ENCODE measurements around the gene PITPNC1.

Gene PITPNC1

DNA sequence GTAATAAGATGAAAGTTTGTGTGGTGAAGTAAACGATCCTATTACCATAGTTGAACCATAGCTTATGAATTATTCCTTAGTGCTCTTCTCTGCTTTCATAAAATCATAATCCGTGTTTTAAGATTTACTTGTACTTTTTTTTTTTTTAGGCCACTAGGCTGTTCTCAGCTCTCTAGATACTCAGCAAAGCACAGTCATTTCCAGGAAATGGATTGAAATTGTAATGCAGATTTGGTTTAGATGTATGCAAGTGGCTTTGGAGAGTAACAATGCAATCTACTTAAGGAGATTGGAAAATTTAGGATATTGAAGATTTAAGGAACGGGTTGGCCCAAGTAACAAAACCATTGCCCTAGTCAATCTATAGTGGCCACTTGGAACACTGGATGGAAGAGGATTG, 125.1 kb downstream of the PITPNC1 start:
- Histone ChIP-seq H3K23ac (ENCODE audit: low read depth, low read length, poor library complexity) (no peak overlapping the region), H3K4me2 (ENCODE audit: insufficient read depth, low read length, poor library complexity, severe bottlenecking) (no peak overlapping the region), H3K4ac (ENCODE audit: low read length) (no peak overlapping the region), H3K9ac (ENCODE audit: low read depth, low read length, poor library complexity) (no peak overlapping the region), H2BK120ac (ENCODE audit: low read depth, low read length) (no peak overlapping the region), H2AFZ (ENCODE audit: low read length) (no peak overlapping the region), H2BK12ac (ENCODE audit: low read length) (no peak overlapping the region), H4K91ac (ENCODE audit: low read depth, low read length, poor library complexity) (no peak overlapping the region), H3K18ac (ENCODE audit: low read length) (no peak overlapping the region), H3K9me3 (replicated peaks in 1 of 2; ENCODE audit: control insufficient read depth in 2 of 2, insufficient read depth in 1 of 2, low read depth in 1 of 2, low read length in 2 of 2) (no peaks in the 10 kb centered on the region), H4K8ac (ENCODE audit: low read depth, low read length) (no peak overlapping the region), H3K27me3 (ENCODE audit: control insufficient read depth in 3 of 3, insufficient read depth in 3 of 3, low read depth in 1 of 3, low read length in 3 of 3) (no peaks in the 10 kb centered on the region), H2BK5ac (ENCODE audit: low read length) (no peak overlapping the region), H3K4me1 (ENCODE audit: control insufficient read depth in 2 of 2, insufficient read depth in 1 of 2, low read depth in 1 of 2, low read length in 2 of 2) (peaks cover 0 to 2% of the 10 kb centered on the region in 2 donors), H3K14ac (ENCODE audit: low read length) (no peak overlapping the region), H3K27ac (replicated peaks; ENCODE audit: low read length) (no peak overlapping the region), H3K36me3 (replicated peaks in 1 of 2; ENCODE audit: control insufficient read depth in 2 of 2, insufficient read depth in 2 of 2, low read length in 2 of 2) (no peaks in the 10 kb centered on the region), H3K4me3 (ENCODE audit: low read length in 2 of 2) (no peak overlapping the region), H2AK5ac (ENCODE audit: low read depth, low read length) (no peak overlapping the region), H3K79me1 (ENCODE audit: low read depth, low read length) (no peaks in the 10 kb centered on the region), H2BK15ac (ENCODE audit: low read length) (no peak overlapping the region)
- WGBS, 2 donors (ENCODE audit: extremely low coverage in 2 of 2, insufficient read length in 2 of 2, insufficient replicate concordance in 1 of 2), result no CpG with 5 or more reads among the region's 3 CpGs
- no peak for DNase-seq (ENCODE audit: low spot score)

DNA sequence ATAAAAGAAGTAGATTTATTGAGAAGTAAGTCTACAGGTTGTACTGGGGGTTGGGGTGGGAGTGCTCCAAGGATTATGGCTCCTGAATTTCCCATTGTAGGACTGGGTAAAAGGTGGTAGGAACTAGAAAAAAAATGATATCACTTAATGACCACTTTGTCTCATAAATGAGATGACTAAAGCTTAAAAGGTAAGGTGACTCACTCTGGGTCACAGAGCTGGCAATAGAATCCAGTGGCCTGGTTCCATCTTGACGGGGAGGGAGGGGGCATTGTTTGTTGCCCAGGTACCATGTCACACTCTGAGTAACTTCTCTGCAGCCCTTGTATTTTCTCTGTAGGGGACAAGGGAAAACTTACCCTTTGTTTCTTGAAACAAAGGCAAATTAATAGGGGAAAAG, 126.1 kb downstream of the PITPNC1 start:
- Histone ChIP-seq H3K14ac (ENCODE audit: low read length) (no peak overlapping the region), H2BK120ac (ENCODE audit: low read depth, low read length) (no peak overlapping the region), H2BK15ac (ENCODE audit: low read length) (no peak overlapping the region), H3K23ac (ENCODE audit: low read depth, low read length, poor library complexity) (no peak overlapping the region), H3K4me2 (ENCODE audit: insufficient read depth, low read length, poor library complexity, severe bottlenecking) (no peak overlapping the region), H3K18ac (ENCODE audit: low read length) (no peak overlapping the region), H3K27me3 (ENCODE audit: control insufficient read depth in 3 of 3, insufficient read depth in 3 of 3, low read depth in 1 of 3, low read length in 3 of 3) (no peaks in the 10 kb centered on the region), H3K79me1 (ENCODE audit: low read depth, low read length) (no peaks in the 10 kb centered on the region), H3K36me3 (replicated peaks in 1 of 2; ENCODE audit: control insufficient read depth in 2 of 2, insufficient read depth in 2 of 2, low read length in 2 of 2) (no peaks in the 10 kb centered on the region), H4K8ac (ENCODE audit: low read depth, low read length) (no peak overlapping the region), H4K91ac (ENCODE audit: low read depth, low read length, poor library complexity) (no peak overlapping the region), H3K9ac (ENCODE audit: low read depth, low read length, poor library complexity) (no peak overlapping the region), H3K4me1 (ENCODE audit: control insufficient read depth in 2 of 2, insufficient read depth in 1 of 2, low read depth in 1 of 2, low read length in 2 of 2) (peaks cover 0 to 2% of the 10 kb centered on the region in 2 donors), H3K4me3 (ENCODE audit: low read length in 2 of 2) (no peak overlapping the region), H3K4ac (ENCODE audit: low read length) (no peak overlapping the region), H3K27ac (replicated peaks; ENCODE audit: low read length) (no peak overlapping the region), H2BK12ac (ENCODE audit: low read length) (no peak overlapping the region), H2AFZ (ENCODE audit: low read length) (no peak overlapping the region), H2BK5ac (ENCODE audit: low read length) (no peak overlapping the region), H2AK5ac (ENCODE audit: low read depth, low read length) (no peak overlapping the region), H3K9me3 (replicated peaks in 1 of 2; ENCODE audit: control insufficient read depth in 2 of 2, insufficient read depth in 1 of 2, low read depth in 1 of 2, low read length in 2 of 2) (peaks cover 0 to 5% of the 10 kb centered on the region in 2 donors)
- WGBS, 2 donors (ENCODE audit: extremely low coverage in 2 of 2, insufficient read length in 2 of 2, insufficient replicate concordance in 1 of 2), result no CpG with 5 or more reads among the region's 1 CpG
- DNase-seq (ENCODE audit: low spot score), result no peak

- no CpG with 5 or more reads among the region's 2 CpGs for WGBS, 2 donors (ENCODE audit: extremely low coverage in 2 of 2, insufficient read length in 2 of 2, insufficient replicate concordance in 1 of 2)
- Histone ChIP-seq H2BK5ac (ENCODE audit: low read length) (no peak overlapping the region), H3K9me3 (replicated peaks in 1 of 2; ENCODE audit: control insufficient read depth in 2 of 2, insufficient read depth in 1 of 2, low read depth in 1 of 2, low read length in 2 of 2) (peaks cover 0 to 5% of the 10 kb centered on the region in 2 donors)
Observed at GRCh38 chr17:67503739-67504138, 126.7 kb downstream of the PITPNC1 start.

GRCh38 chr17:67504182-67504581, 127.1 kb downstream of the PITPNC1 start:
- Histone ChIP-seq H2AK5ac (ENCODE audit: low read depth, low read length) (no peak overlapping the region), H3K9me3 (replicated peaks in 1 of 2; ENCODE audit: control insufficient read depth in 2 of 2, insufficient read depth in 1 of 2, low read depth in 1 of 2, low read length in 2 of 2) (peaks cover 0 to 5% of the 10 kb centered on the region in 2 donors), H3K36me3 (replicated peaks in 1 of 2; ENCODE audit: control insufficient read depth in 2 of 2, insufficient read depth in 2 of 2, low read length in 2 of 2) (no peaks in the 10 kb centered on the region), H3K27me3 (ENCODE audit: control insufficient read depth in 3 of 3, insufficient read depth in 3 of 3, low read depth in 1 of 3, low read length in 3 of 3) (no peaks in the 10 kb centered on the region), H3K4ac (ENCODE audit: low read length) (no peak overlapping the region), H3K4me2 (ENCODE audit: insufficient read depth, low read length, poor library complexity, severe bottlenecking) (no peak overlapping the region), H3K9ac (ENCODE audit: low read depth, low read length, poor library complexity) (no peak overlapping the region), H2BK5ac (ENCODE audit: low read length) (no peak overlapping the region), H2BK15ac (ENCODE audit: low read length) (no peak overlapping the region), H3K79me1 (ENCODE audit: low read depth, low read length) (no peaks in the 10 kb centered on the region), H2BK12ac (ENCODE audit: low read length) (no peak overlapping the region), H3K27ac (replicated peaks; ENCODE audit: low read length) (no peak overlapping the region), H2AFZ (ENCODE audit: low read length) (no peak overlapping the region), H3K14ac (ENCODE audit: low read length) (no peak overlapping the region), H3K23ac (ENCODE audit: low read depth, low read length, poor library complexity) (no peak overlapping the region), H4K91ac (ENCODE audit: low read depth, low read length, poor library complexity) (no peak overlapping the region), H3K4me3 (ENCODE audit: low read length in 2 of 2) (no peak overlapping the region), H4K8ac (ENCODE audit: low read depth, low read length) (no peak overlapping the region), H3K18ac (ENCODE audit: low read length) (no peak overlapping the region), H3K4me1 (ENCODE audit: control insufficient read depth in 2 of 2, insufficient read depth in 1 of 2, low read depth in 1 of 2, low read length in 2 of 2) (peaks cover 0 to 2% of the 10 kb centered on the region in 2 donors), H2BK120ac (ENCODE audit: low read depth, low read length) (no peak overlapping the region)
- WGBS, 2 donors (ENCODE audit: extremely low coverage in 2 of 2, insufficient read length in 2 of 2, insufficient replicate concordance in 1 of 2), result no CpG with 5 or more reads among the region's 2 CpGs
- no peak for DNase-seq (ENCODE audit: low spot score)

More at GRCh38 chr17:67503739-67504138, 126.7 kb downstream of the PITPNC1 start:
- H3K4me1 ChIP-seq (ENCODE audit: control insufficient read depth in 2 of 2, insufficient read depth in 1 of 2, low read depth in 1 of 2, low read length in 2 of 2), result peaks cover 0 to 2% of the 10 kb centered on the region in 2 donors
- H3K27ac ChIP-seq (replicated peaks; ENCODE audit: low read length), result no peak overlapping the region
- no peak overlapping the region for H3K18ac ChIP-seq (ENCODE audit: low read length)
- H3K4me2 ChIP-seq (ENCODE audit: insufficient read depth, low read length, poor library complexity, severe bottlenecking), result no peak overlapping the region
- no peak overlapping the region for H2BK12ac ChIP-seq (ENCODE audit: low read length)
- H2BK15ac ChIP-seq (ENCODE audit: low read length), result no peak overlapping the region
- no peak overlapping the region for H3K4ac ChIP-seq (ENCODE audit: low read length)
- H4K8ac ChIP-seq (ENCODE audit: low read depth, low read length), result no peak overlapping the region
- no peak for DNase-seq (ENCODE audit: low spot score)
- no peak overlapping the region for H3K4me3 ChIP-seq (ENCODE audit: low read length in 2 of 2)
- H3K9ac ChIP-seq (ENCODE audit: low read depth, low read length, poor library complexity), result no peak overlapping the region
- H2BK120ac ChIP-seq (ENCODE audit: low read depth, low read length), result no peak overlapping the region
- H2AFZ ChIP-seq (ENCODE audit: low read length), result no peak overlapping the region
- no peaks in the 10 kb centered on the region for H3K79me1 ChIP-seq (ENCODE audit: low read depth, low read length)
- H2AK5ac ChIP-seq (ENCODE audit: low read depth, low read length), result no peak overlapping the region
- H3K36me3 ChIP-seq (replicated peaks in 1 of 2; ENCODE audit: control insufficient read depth in 2 of 2, insufficient read depth in 2 of 2, low read length in 2 of 2), result no peaks in the 10 kb centered on the region
- no peak overlapping the region for H3K23ac ChIP-seq (ENCODE audit: low read depth, low read length, poor library complexity)
- no peak overlapping the region for H4K91ac ChIP-seq (ENCODE audit: low read depth, low read length, poor library complexity)
- H3K14ac ChIP-seq (ENCODE audit: low read length), result no peak overlapping the region
- no peaks in the 10 kb centered on the region for H3K27me3 ChIP-seq (ENCODE audit: control insufficient read depth in 3 of 3, insufficient read depth in 3 of 3, low read depth in 1 of 3, low read length in 3 of 3)

All from neuronal stem cell (in vitro differentiated cells).